ENCODE data around the gene CWF19L1. TPM values are rescaled to one million over a fixed set of nuclear protein-coding genes. Genes with fewer than 3 reads are reported as not detected.
A peak's percentile ranks its signal among the peaks of the same experiment; 100 is the strongest.
"Not testable (repeated sequence)": the region's sequence is repeated elsewhere in the genome, so short reads cannot be mapped to it uniquely, and the experiment has no call there.

The CWF19L1 gene
- polyA plus RNA-seq, 1 of the 3 experiments (the other 2 are of a cell fraction): 7.1 TPM

GRCh38 chr10:100285326-100285725 is 17.9 kb upstream of the CWF19L1 start:
- Histone ChIP-seq H3K4me2 (peak overlapping the region; percentile 86), H3K9ac (peak overlapping the region; percentile 74), H4K20me1 (ENCODE audit: insufficient read depth) (peaks cover 22% of the 10 kb centered on the region; the same call in 1 of the 2 replicates), H3K79me2 (ENCODE audit: insufficient read depth) (peaks cover 56% of the 10 kb centered on the region), H3K27ac (ENCODE audit: low read depth in 2 of 2, low read length in 1 of 2) (peak overlapping the region; percentile 81 to 85), H3K36me3 (replicated peaks in 1 of 2; ENCODE audit: control insufficient read depth in 1 of 2, insufficient read depth in 2 of 2, low read length in 1 of 2) (peaks cover 19 to 24% of the 10 kb centered on the region in 2 experiments), H3K4me3 (ENCODE audit: low read depth in 2 of 2, low read length in 1 of 2) (peak overlapping the region; percentile 66 to 94), H3F3A (replicated peaks; ENCODE audit: insufficient read depth) (peaks cover 16% of the 10 kb centered on the region)
- not testable (repeated sequence) for H3K27me3 ChIP-seq (ENCODE audit: insufficient read depth); H3K4me1 ChIP-seq (ENCODE audit: control insufficient read depth in 1 of 2, insufficient read depth in 2 of 2, low read depth in 1 of 2, low read length in 1 of 2); H2AFZ ChIP-seq (ENCODE audit: low read depth); DNase-seq; H3K9me2 ChIP-seq; H3K9me3 ChIP-seq
- ChIA-PET CTCF (interaction anchor here (0.9 to 1.5 kb wide), 4 partner anchors 10 to 197 kb away, joined by 3 to 4 read pairs (median 3); no protein-coding TSS in a partner anchor), POLR2A (interaction anchor here (1.0 to 2.2 kb wide), 2 partner anchors 13 to 61 kb away, joined by 3 to 6 read pairs; partner anchors contain the start of gene SCD)
- WGBS (ENCODE audit: low lambda C conversion rate): 82% methylated on average over 12 of the region's 12 CpGs

GRCh38 chr10:100282907-100283306 is 15.5 kb upstream of the CWF19L1 start:
- H4K20me1 ChIP-seq (ENCODE audit: insufficient read depth): peaks cover 22% of the 10 kb centered on the region; the same call in 1 of the 2 replicates
- no peaks in the 10 kb centered on the region for H3K9me2 ChIP-seq
- peaks cover 5 to 8% of the 10 kb centered on the region in 2 experiments; a peak in 3 of 4 replicates for H3K4me1 ChIP-seq (ENCODE audit: control insufficient read depth in 1 of 2, insufficient read depth in 2 of 2, low read depth in 1 of 2, low read length in 1 of 2)
- ChIA-PET CTCF (interaction anchor here (1.6 kb wide), 1 partner anchor 200 kb away, joined by 3 read pairs; no protein-coding TSS in a partner anchor), POLR2A (no interaction called here)
- H3F3A ChIP-seq (replicated peaks; ENCODE audit: insufficient read depth): peaks cover 19% of the 10 kb centered on the region
- no peaks in the 10 kb centered on the region for H3K9me3 ChIP-seq
- TF ChIP-seq TCF12 (IDR thresholded peaks at IDR 0.05) (no peak), MEF2A (IDR thresholded peaks at IDR 0.05; ENCODE audit: borderline replicate concordance, low read depth) (no peak), GABPA (IDR thresholded peaks at IDR 0.05; ENCODE audit: low read depth) (no peak), MXI1 (IDR thresholded peaks at IDR 0.05; ENCODE audit: low read depth, low read length) (no peak), RXRA (IDR thresholded peaks at IDR 0.05; ENCODE audit: borderline replicate concordance, low read depth) (no peak), POLR2AphosphoS5 (IDR thresholded peaks at IDR 0.05; ENCODE audit: low read depth, low read length) (no peak), SMC3 (IDR thresholded peaks at IDR 0.05; ENCODE audit: low read depth, low read length) (no peak), RAD21 (IDR thresholded peaks at IDR 0.05; ENCODE audit: low read length) (no peak), MAX (IDR thresholded peaks at IDR 0.05; ENCODE audit: low read depth) (no peak), NFIC (IDR thresholded peaks at IDR 0.05; ENCODE audit: borderline replicate concordance) (no peak), NRF1 (IDR thresholded peaks at IDR 0.05; ENCODE audit: low read depth, low read length) (no peak), GATA2 (CRISPR knock-in tag; IDR thresholded peaks at IDR 0.05) (no peak), FOXM1 (IDR thresholded peaks at IDR 0.05; ENCODE audit: low read depth) (no peak), YY1 (IDR thresholded peaks at IDR 0.05; ENCODE audit: low read depth) (no peak), PBX3 (IDR thresholded peaks at IDR 0.05) (no peak), RCOR1 (IDR thresholded peaks at IDR 0.05; ENCODE audit: low read length) (no peak)
- TF ChIP-seq, protein P1, sequence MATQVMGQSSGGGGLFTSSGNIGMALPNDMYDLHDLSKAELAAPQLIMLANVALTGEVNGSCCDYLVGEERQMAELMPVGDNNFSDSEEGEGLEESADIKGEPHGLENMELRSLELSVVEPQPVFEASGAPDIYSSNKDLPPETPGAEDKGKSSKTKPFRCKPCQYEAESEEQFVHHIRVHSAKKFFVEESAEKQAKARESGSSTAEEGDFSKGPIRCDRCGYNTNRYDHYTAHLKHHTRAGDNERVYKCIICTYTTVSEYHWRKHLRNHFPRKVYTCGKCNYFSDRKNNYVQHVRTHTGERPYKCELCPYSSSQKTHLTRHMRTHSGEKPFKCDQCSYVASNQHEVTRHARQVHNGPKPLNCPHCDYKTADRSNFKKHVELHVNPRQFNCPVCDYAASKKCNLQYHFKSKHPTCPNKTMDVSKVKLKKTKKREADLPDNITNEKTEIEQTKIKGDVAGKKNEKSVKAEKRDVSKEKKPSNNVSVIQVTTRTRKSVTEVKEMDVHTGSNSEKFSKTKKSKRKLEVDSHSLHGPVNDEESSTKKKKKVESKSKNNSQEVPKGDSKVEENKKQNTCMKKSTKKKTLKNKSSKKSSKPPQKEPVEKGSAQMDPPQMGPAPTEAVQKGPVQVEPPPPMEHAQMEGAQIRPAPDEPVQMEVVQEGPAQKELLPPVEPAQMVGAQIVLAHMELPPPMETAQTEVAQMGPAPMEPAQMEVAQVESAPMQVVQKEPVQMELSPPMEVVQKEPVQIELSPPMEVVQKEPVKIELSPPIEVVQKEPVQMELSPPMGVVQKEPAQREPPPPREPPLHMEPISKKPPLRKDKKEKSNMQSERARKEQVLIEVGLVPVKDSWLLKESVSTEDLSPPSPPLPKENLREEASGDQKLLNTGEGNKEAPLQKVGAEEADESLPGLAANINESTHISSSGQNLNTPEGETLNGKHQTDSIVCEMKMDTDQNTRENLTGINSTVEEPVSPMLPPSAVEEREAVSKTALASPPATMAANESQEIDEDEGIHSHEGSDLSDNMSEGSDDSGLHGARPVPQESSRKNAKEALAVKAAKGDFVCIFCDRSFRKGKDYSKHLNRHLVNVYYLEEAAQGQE (IDR thresholded peaks at IDR 0.05; ENCODE audit: low read depth, low read length): no peak
- TF ChIP-seq, protein P2, sequence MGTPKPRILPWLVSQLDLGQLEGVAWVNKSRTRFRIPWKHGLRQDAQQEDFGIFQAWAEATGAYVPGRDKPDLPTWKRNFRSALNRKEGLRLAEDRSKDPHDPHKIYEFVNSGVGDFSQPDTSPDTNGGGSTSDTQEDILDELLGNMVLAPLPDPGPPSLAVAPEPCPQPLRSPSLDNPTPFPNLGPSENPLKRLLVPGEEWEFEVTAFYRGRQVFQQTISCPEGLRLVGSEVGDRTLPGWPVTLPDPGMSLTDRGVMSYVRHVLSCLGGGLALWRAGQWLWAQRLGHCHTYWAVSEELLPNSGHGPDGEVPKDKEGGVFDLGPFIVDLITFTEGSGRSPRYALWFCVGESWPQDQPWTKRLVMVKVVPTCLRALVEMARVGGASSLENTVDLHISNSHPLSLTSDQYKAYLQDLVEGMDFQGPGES (IDR thresholded peaks at IDR 0.05; ENCODE audit: low read depth, low read length): no peak
- TF ChIP-seq, protein P3, sequence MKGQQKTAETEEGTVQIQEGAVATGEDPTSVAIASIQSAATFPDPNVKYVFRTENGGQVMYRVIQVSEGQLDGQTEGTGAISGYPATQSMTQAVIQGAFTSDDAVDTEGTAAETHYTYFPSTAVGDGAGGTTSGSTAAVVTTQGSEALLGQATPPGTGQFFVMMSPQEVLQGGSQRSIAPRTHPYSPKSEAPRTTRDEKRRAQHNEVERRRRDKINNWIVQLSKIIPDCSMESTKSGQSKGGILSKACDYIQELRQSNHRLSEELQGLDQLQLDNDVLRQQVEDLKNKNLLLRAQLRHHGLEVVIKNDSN (IDR thresholded peaks at IDR 0.05; ENCODE audit: borderline replicate concordance, low read depth): no peak
- TF ChIP-seq, protein P4, sequence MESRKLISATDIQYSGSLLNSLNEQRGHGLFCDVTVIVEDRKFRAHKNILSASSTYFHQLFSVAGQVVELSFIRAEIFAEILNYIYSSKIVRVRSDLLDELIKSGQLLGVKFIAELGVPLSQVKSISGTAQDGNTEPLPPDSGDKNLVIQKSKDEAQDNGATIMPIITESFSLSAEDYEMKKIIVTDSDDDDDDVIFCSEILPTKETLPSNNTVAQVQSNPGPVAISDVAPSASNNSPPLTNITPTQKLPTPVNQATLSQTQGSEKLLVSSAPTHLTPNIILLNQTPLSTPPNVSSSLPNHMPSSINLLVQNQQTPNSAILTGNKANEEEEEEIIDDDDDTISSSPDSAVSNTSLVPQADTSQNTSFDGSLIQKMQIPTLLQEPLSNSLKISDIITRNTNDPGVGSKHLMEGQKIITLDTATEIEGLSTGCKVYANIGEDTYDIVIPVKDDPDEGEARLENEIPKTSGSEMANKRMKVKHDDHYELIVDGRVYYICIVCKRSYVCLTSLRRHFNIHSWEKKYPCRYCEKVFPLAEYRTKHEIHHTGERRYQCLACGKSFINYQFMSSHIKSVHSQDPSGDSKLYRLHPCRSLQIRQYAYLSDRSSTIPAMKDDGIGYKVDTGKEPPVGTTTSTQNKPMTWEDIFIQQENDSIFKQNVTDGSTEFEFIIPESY (IDR thresholded peaks at IDR 0.05; ENCODE audit: borderline replicate concordance, low read depth): no peak
- no peak overlapping the region for H2AFZ ChIP-seq (ENCODE audit: low read depth)
- peaks cover 33 to 38% of the 10 kb centered on the region in 2 experiments for H3K36me3 ChIP-seq (replicated peaks in 1 of 2; ENCODE audit: control insufficient read depth in 1 of 2, insufficient read depth in 2 of 2, low read length in 1 of 2)
- H3K79me2 ChIP-seq (ENCODE audit: insufficient read depth): peaks cover 71% of the 10 kb centered on the region
- WGBS (ENCODE audit: low lambda C conversion rate): 96% methylated on average over 3 of the region's 3 CpGs
- no peaks in the 10 kb centered on the region for H3K27me3 ChIP-seq (ENCODE audit: insufficient read depth)
- no peak for DNase-seq
- H3K27ac ChIP-seq (ENCODE audit: low read depth in 2 of 2, low read length in 1 of 2): no peak overlapping the region
- H3K9ac ChIP-seq: no peak overlapping the region
- no peak overlapping the region for H3K4me3 ChIP-seq (ENCODE audit: low read depth in 2 of 2, low read length in 1 of 2)
- H3K4me2 ChIP-seq: no peak overlapping the region
